Endothelial cell of umbilical vein (primary cell): ENCODE results near the gene CIB4.

ENCODE experiments used
- EZH2 ChIP-seq: IDR thresholded peaks from 2 replicates; pipeline ENCODE4 v1.6.1; 2012; ENCODE audit warnings: borderline replicate concordance, low read depth, mild to moderate bottlenecking, moderate library complexity, low read length, inconsistent platforms; ENCODE audit not compliant: severe bottlenecking
- FOS ChIP-seq: IDR thresholded peaks from 2 replicates; pipeline ENCODE4 v1.6.1; 2011; ENCODE audit warnings: mild to moderate bottlenecking, low read length, moderate library complexity, borderline replicate concordance; ENCODE audit not compliant: insufficient read depth
- GATA2 ChIP-seq: IDR thresholded peaks from 2 replicates; pipeline ENCODE4 v1.7.0; 2011; ENCODE audit warnings: low read depth, mild to moderate bottlenecking, moderate library complexity, mixed read lengths, low read length; ENCODE audit not compliant: insufficient read length, insufficient read depth
- JUN ChIP-seq: IDR thresholded peaks from 2 replicates; pipeline ENCODE4 v1.6.1; 2011; ENCODE audit warnings: borderline replicate concordance, low read depth; ENCODE audit not compliant: insufficient read length, insufficient read depth
- MYC ChIP-seq: IDR thresholded peaks from one replicate; pipeline ENCODE4 v1.6.1; 2011; ENCODE audit warnings: mild to moderate bottlenecking, low read depth, low read length
- POLR2A ChIP-seq: IDR thresholded peaks from 2 replicates; pipeline ENCODE4 v1.6.1; 2012; ENCODE audit warnings: low read depth, mild to moderate bottlenecking, control low read depth, low read length
- POLR2AphosphoS5 ChIP-seq: IDR thresholded peaks from 2 replicates; pipeline ENCODE4 v1.6.1; 2012; ENCODE audit warnings: low read depth, mild to moderate bottlenecking, control low read depth, low read length, moderate library complexity; ENCODE audit not compliant: insufficient read depth
- TF ChIP-seq, protein P1 (sequence below), 2 donors: IDR thresholded peaks; 1 replicate in 1 of 2; 2 replicates in 1 of 2; pipeline ENCODE4 v1.5.1; 2011; ENCODE audit warnings: low read length in 2 of 2, mild to moderate bottlenecking in 2 of 2, moderate library complexity in 2 of 2, control low read depth in 1 of 2, inconsistent platforms in 1 of 2, low read depth in 1 of 2; ENCODE audit not compliant: insufficient read depth in 1 of 2; ENCODE audit errors: extremely low read depth in 1 of 2
- TF ChIP-seq, protein P2 (sequence below): IDR thresholded peaks from 2 replicates; pipeline ENCODE4 v1.6.1; 2011; ENCODE audit not compliant: insufficient read depth, insufficient read length

DNA sequence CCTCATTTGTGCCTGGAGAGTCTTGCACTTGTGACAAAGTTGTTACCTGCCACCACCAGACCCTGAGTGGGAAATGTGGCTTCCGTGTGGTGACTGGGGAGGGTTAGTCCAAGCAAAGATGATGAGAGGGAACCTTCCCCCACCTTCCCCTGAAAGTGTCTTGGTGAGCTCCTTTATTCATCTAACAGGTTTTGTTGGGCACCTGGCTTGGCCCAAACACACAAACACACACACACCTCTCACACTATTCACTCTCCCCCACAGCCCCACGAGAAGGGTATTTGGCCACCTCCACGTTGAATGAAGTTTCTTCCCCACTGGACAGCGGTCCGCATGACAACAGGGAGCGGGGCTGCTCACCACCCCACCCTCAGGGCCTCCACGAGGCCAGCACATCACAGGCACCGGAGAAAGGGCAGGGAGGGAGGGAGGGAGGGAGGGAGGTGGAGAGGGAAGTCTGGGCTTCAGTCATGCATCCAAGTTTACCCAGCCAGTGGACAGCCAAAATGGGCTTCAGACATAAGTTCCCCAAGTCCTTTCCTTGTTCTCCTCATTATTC lies 1.4 kb downstream of the CIB4 start:
- TF ChIP-seq, protein P1, sequence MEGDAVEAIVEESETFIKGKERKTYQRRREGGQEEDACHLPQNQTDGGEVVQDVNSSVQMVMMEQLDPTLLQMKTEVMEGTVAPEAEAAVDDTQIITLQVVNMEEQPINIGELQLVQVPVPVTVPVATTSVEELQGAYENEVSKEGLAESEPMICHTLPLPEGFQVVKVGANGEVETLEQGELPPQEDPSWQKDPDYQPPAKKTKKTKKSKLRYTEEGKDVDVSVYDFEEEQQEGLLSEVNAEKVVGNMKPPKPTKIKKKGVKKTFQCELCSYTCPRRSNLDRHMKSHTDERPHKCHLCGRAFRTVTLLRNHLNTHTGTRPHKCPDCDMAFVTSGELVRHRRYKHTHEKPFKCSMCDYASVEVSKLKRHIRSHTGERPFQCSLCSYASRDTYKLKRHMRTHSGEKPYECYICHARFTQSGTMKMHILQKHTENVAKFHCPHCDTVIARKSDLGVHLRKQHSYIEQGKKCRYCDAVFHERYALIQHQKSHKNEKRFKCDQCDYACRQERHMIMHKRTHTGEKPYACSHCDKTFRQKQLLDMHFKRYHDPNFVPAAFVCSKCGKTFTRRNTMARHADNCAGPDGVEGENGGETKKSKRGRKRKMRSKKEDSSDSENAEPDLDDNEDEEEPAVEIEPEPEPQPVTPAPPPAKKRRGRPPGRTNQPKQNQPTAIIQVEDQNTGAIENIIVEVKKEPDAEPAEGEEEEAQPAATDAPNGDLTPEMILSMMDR (IDR thresholded peaks at IDR 0.05; ENCODE audit: extremely low read depth in 1 of 2, insufficient read depth in 1 of 2, low read depth in 1 of 2, low read length in 2 of 2): no peak
- TF ChIP-seq POLR2AphosphoS5 (no peak), MYC (no peak), POLR2A (no peak), FOS (no peak), EZH2 (no peak), JUN (no peak), GATA2 (no peak)
- TF ChIP-seq, protein P2, sequence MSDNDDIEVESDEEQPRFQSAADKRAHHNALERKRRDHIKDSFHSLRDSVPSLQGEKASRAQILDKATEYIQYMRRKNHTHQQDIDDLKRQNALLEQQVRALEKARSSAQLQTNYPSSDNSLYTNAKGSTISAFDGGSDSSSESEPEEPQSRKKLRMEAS: no peak
